Neural cell (in vitro differentiated cells): Measurements from ENCODE around the gene SOAT2. TPM values are rescaled to one million over a fixed set of nuclear protein-coding genes. Genes with fewer than 3 reads are reported as not detected.

ENCODE experiments used
- H2AFZ ChIP-seq: fragments of 200-600, 300-800 bp; sonication (generic), shearing (Covaris generic); 2 replicates; pipeline ENCODE4 v1.6.0; 2014; ENCODE audit warnings: low read depth, mild to moderate bottlenecking, antibody characterized with exemption, low read length, moderate library complexity
- H3F3A ChIP-seq: fragments of 200-600 bp; shearing (Covaris generic); 2 replicates; pipeline ENCODE4 v1.6.1; 2016; ENCODE audit warnings: mild to moderate bottlenecking, moderate library complexity, mixed read lengths, antibody characterized with exemption, low read length; ENCODE audit not compliant: insufficient read depth, poor library complexity, severe bottlenecking
- H3K27ac ChIP-seq: fragments of 200-600, 300-800 bp; sonication (generic), shearing (Covaris generic); 2 replicates; pipeline ENCODE4 v1.5.1; 2014; ENCODE audit warnings: mild to moderate bottlenecking, low read length, moderate library complexity
- H3K27me3 ChIP-seq: fragments of 300-800, 200-600 bp; sonication (generic), shearing (Covaris generic); 2 replicates; pipeline ENCODE4 v1.6.0; 2014; ENCODE audit warnings: mild to moderate bottlenecking, low read depth, low read length, moderate library complexity; ENCODE audit not compliant: insufficient read depth
- H3K36me3 ChIP-seq: fragments of 300-800, 200-600 bp; sonication (generic), shearing (Covaris generic); 2 replicates; pipeline ENCODE4 v1.5.1; 2014; ENCODE audit warnings: mild to moderate bottlenecking, antibody characterized with exemption, low read length, moderate library complexity; ENCODE audit not compliant: insufficient read depth
- H3K4me2 ChIP-seq: fragments of 300-800, 200-600 bp; sonication (generic), shearing (Covaris generic); 2 replicates; pipeline ENCODE4 v1.6.0; 2014; ENCODE audit warnings: mild to moderate bottlenecking, low read length
- H3K4me3 ChIP-seq: fragments of 300-800, 200-600 bp; sonication (generic), shearing (Covaris generic); 2 replicates; pipeline ENCODE4 v1.5.1; 2014; ENCODE audit warnings: mild to moderate bottlenecking, low read length, moderate library complexity
- H3K79me2 ChIP-seq: fragments of 200-600 bp; shearing (Covaris generic); replicated peaks from 2 replicates; pipeline ENCODE4 v1.6.0; 2014; ENCODE audit warnings: mild to moderate bottlenecking, low read length, moderate library complexity; ENCODE audit not compliant: insufficient read depth
- H3K9ac ChIP-seq: fragments of 300-800, 200-600 bp; sonication (generic), shearing (Covaris generic); 2 replicates; pipeline ENCODE4 v1.6.1; 2016; ENCODE audit warnings: mild to moderate bottlenecking, low read length, mixed read lengths
- H3K9me2 ChIP-seq: fragments of 200-600 bp; shearing (Covaris generic); 2 replicates; pipeline ENCODE4 v1.6.1; 2016; ENCODE audit warnings: mild to moderate bottlenecking, low read length, mixed read lengths; ENCODE audit not compliant: insufficient read depth
- H3K9me3 ChIP-seq: fragments of 200-600, 300-800 bp; sonication (generic), shearing (Covaris generic); 2 replicates; pipeline ENCODE4 v1.6.1; 2016; ENCODE audit warnings: mild to moderate bottlenecking, mixed run types, low read length, moderate library complexity, mixed read lengths
- H4K20me1 ChIP-seq: fragments of 200-600 bp; shearing (Covaris generic); 2 replicates; pipeline ENCODE4 v1.6.1; 2016; ENCODE audit warnings: mild to moderate bottlenecking, mixed run types; ENCODE audit not compliant: insufficient read depth
- CTCF ChIP-seq: fragments of 450-650 bp; IDR thresholded peaks from 2 replicates; pipeline ENCODE4 v1.5.1; 2014; ENCODE audit warnings: antibody characterized with exemption, mild to moderate bottlenecking, moderate library complexity; ENCODE audit not compliant: poor library complexity, severe bottlenecking
- EP300 ChIP-seq: fragments of 450-650 bp; conservative IDR thresholded peaks from 2 replicates; pipeline ENCODE4 v1.6.1; 2014; ENCODE audit warnings: antibody characterized with exemption, mild to moderate bottlenecking, moderate library complexity; ENCODE audit not compliant: poor library complexity, severe bottlenecking
- EZH2 ChIP-seq: fragments of 200-600, 300-800 bp; shearing (Covaris generic), sonication (generic); IDR thresholded peaks from 2 replicates; pipeline ENCODE4 v1.6.1; 2014; ENCODE audit warnings: antibody characterized with exemption, low read length, borderline replicate concordance, mild to moderate bottlenecking; ENCODE audit not compliant: insufficient read depth, poor library complexity, severe bottlenecking
- MXI1 ChIP-seq: fragments of 450-650 bp; conservative IDR thresholded peaks from 2 replicates; pipeline ENCODE4 v1.6.1; 2014; ENCODE audit warnings: antibody characterized with exemption, mild to moderate bottlenecking; ENCODE audit not compliant: poor library complexity, severe bottlenecking
- POLR2AphosphoS5 ChIP-seq: IDR thresholded peaks from 2 replicates; pipeline ENCODE4 v1.6.1; 2012
- RAD21 ChIP-seq: fragments of 450-650 bp; conservative IDR thresholded peaks from 2 replicates; pipeline ENCODE4 v1.6.1; 2014; ENCODE audit warnings: antibody characterized with exemption, mild to moderate bottlenecking, moderate library complexity
- REST ChIP-seq: IDR thresholded peaks from 2 replicates; pipeline ENCODE4 v1.6.1; 2012; ENCODE audit warnings: borderline replicate concordance
- SMC3 ChIP-seq: fragments of 450-650 bp; conservative IDR thresholded peaks from 2 replicates; pipeline ENCODE4 v1.6.1; 2014; ENCODE audit warnings: antibody characterized with exemption, mild to moderate bottlenecking, moderate library complexity; ENCODE audit not compliant: poor library complexity
- TAF1 ChIP-seq: IDR thresholded peaks from 2 replicates; pipeline ENCODE4 v1.6.1; 2012; ENCODE audit warnings: low read depth
- polyA plus RNA-seq: library from polyadenylated mRNA; depleted of rRNA; stranded (reverse); fragments of >200 nt; gene quantifications from 2 replicates; pipeline ENCODE4 v1.2.3, GENCODE V29; 2014

SOAT2 gene
- polyA plus RNA-seq, 1 donor from 2014 or later, result not detected

- no peak overlapping the region for H3K27ac ChIP-seq
- no peaks in the 10 kb centered on the region for H3K79me2 ChIP-seq
- H3K36me3 ChIP-seq, result no peaks in the 10 kb centered on the region
- TF ChIP-seq REST (no peak), MXI1 (no peak), EZH2 (no peak), TAF1 (no peak), CTCF (no peak), POLR2AphosphoS5 (no peak), RAD21 (no peak), EP300 (no peak), SMC3 (no peak)
- no peak overlapping the region for H3K4me3 ChIP-seq
- H4K20me1 ChIP-seq, result no peaks in the 10 kb centered on the region
- no peak overlapping the region for H3K4me2 ChIP-seq
- no peak overlapping the region for H3K9ac ChIP-seq
- H2AFZ ChIP-seq, result no peak overlapping the region
- H3K27me3 ChIP-seq, result no peaks in the 10 kb centered on the region
- H3K9me3 ChIP-seq, result no peaks in the 10 kb centered on the region
- no peaks in the 10 kb centered on the region for H3F3A ChIP-seq
- no peaks in the 10 kb centered on the region for H3K9me2 ChIP-seq
Measured at GRCh38 chr12:53122961-53123468, 19.7 kb downstream of the SOAT2 start.

- no peak for TF ChIP-seq CTCF
- Histone ChIP-seq H2AFZ (no peak overlapping the region), H3K9me3 (no peaks in the 10 kb centered on the region), H3K9ac (no peak overlapping the region), H3K9me2 (no peaks in the 10 kb centered on the region), H3K27me3 (no peaks in the 10 kb centered on the region), H3K4me2 (no peak overlapping the region), H4K20me1 (no peaks in the 10 kb centered on the region), H3K79me2 (no peaks in the 10 kb centered on the region), H3K4me3 (no peak overlapping the region), H3F3A (no peaks in the 10 kb centered on the region), H3K27ac (no peak overlapping the region), H3K36me3 (no peaks in the 10 kb centered on the region)
Measured at GRCh38 chr12:53123578-53124351, 20.5 kb downstream of the SOAT2 start.
